HCT116 (cell line): ENCODE results near the gene SCAF8. TPM values are rescaled to one million over a fixed set of nuclear protein-coding genes. Genes with fewer than 3 reads are reported as not detected.
A peak's percentile ranks its signal among the peaks of the same experiment; 100 is the strongest.

ENCODE experiments used
- ATAC-seq: fragments of 200-7000 bp; cut with Tn5 transposase; 2 replicates; pipeline ENCODE4 v1.9.1; 2020; ENCODE audit warnings: mild to moderate bottlenecking, moderate library complexity
- BruUV-seq: library from RNA; stranded (reverse); fragments of 400-500 nt; replicated peaks from 2 replicates; lab custom pipeline; 2021; lab: Mats Ljungman, UMichigan
- CTCF ChIA-PET: fragments of 300-600 bp; sonication (Branson Sonifier 250); formaldehyde crosslinking; loops from one replicate; lab custom pipeline; 2021; ENCODE audit warnings: antibody characterized with exemption; lab: Charles Lee
- POLR2A ChIA-PET: fragments of 300-600, 350-600 bp; sonication (Branson Sonifier 250); formaldehyde crosslinking; loops from one replicate; lab custom pipeline; 2021; ENCODE audit warnings: antibody characterized with exemption; lab: Charles Lee
- RAD21 ChIA-PET, 2 experiments: fragments of 300-600 bp; sonication (Branson Sonifier 250); formaldehyde crosslinking; loops; one replicate each; lab custom pipeline; 2023; ENCODE audit warnings: low total read pairs in 2 of 2; ENCODE audit not compliant: uncharacterized antibody in 2 of 2, unreplicated experiment in 2 of 2, low non-redundant PET in 1 of 2; lab: Charles Lee
- DNase-seq: peaks from one replicate; pipeline ENCODE4 v3.0.0-alpha.2; 2010; ENCODE audit warnings: low read depth, low spot score
- H2AFZ ChIP-seq: fragments of 200-600 bp; shearing (Covaris generic), sonication (generic); 2 replicates; pipeline ENCODE4 v1.6.1; 2017; ENCODE audit warnings: low read depth, mixed run types, mixed read lengths, antibody characterized with exemption, low read length; ENCODE audit not compliant: poor library complexity, severe bottlenecking
- H3K27ac ChIP-seq: 2 replicates; pipeline ENCODE4 v1.5.1; 2012; ENCODE audit warnings: low read depth, low read length
- H3K27me3 ChIP-seq: fragments of 200-600 bp; sonication (generic); 2 replicates; pipeline ENCODE4 v1.6.1; 2016; ENCODE audit warnings: mixed run types, low read length, mixed read lengths; ENCODE audit not compliant: insufficient read depth
- H3K36me3 ChIP-seq, 2 experiments: fragments of 200-500 bp in 1 of 2; fragments of 200-600 bp in 1 of 2; sonication (Bioruptor generic) in 1 of 2; sonication (generic) in 1 of 2; 2 replicates each; pipeline versions ENCODE4 v1.5.1 to v1.6.1; 2014 to 2016; ENCODE audit warnings: low read length in 2 of 2, inconsistent platforms in 1 of 2, mixed read lengths in 1 of 2, mixed run types in 1 of 2; ENCODE audit not compliant: insufficient read depth in 2 of 2, control insufficient read depth in 1 of 2
- H3K4me1 ChIP-seq, 2 experiments: fragments of 200-600 bp in 1 of 2; sonication (generic) in 1 of 2; 2 replicates each; pipeline versions ENCODE4 v1.5.1 to v1.6.1; 2012 to 2017; ENCODE audit warnings: low read length in 2 of 2, inconsistent platforms in 1 of 2, mild to moderate bottlenecking in 1 of 2, mixed read lengths in 1 of 2, mixed run types in 1 of 2, moderate library complexity in 1 of 2; ENCODE audit not compliant: insufficient read depth in 2 of 2, control insufficient read depth in 1 of 2
- H3K4me2 ChIP-seq: fragments of 200-600 bp; sonication (generic); 2 replicates; pipeline ENCODE4 v1.6.1; 2017; ENCODE audit warnings: mixed run types, low read length, mixed read lengths
- H3K4me3 ChIP-seq, 2 experiments: fragments of 200-600 bp in 1 of 2; sonication (generic) in 1 of 2; replicated peaks in 1 of 2; 2 replicates each; pipeline ENCODE4 v1.5.1; 2011 to 2016; ENCODE audit warnings: low read length in 2 of 2, control low read depth in 1 of 2, low read depth in 1 of 2, mild to moderate bottlenecking in 1 of 2, mixed read lengths in 1 of 2, mixed run types in 1 of 2
- H3K79me2 ChIP-seq: fragments of 200-600 bp; sonication (generic); 2 replicates; pipeline ENCODE4 v1.6.1; 2017; ENCODE audit warnings: mild to moderate bottlenecking, mixed run types, low read length, moderate library complexity, mixed read lengths; ENCODE audit not compliant: insufficient read depth
- H3K9ac ChIP-seq: fragments of 200-600 bp; sonication (generic); 2 replicates; pipeline ENCODE4 v1.6.1; 2016; ENCODE audit warnings: low read length, mixed read lengths
- H3K9me2 ChIP-seq: fragments of 200-600 bp; sonication (generic), shearing (Covaris generic); 2 replicates; pipeline ENCODE4 v1.6.1; 2017; ENCODE audit warnings: mixed run types, mild to moderate bottlenecking, moderate library complexity; ENCODE audit not compliant: insufficient read depth
- H3K9me3 ChIP-seq, 2 experiments: fragments of 200-500 bp in 1 of 2; fragments of 200-600 bp in 1 of 2; sonication (Bioruptor generic) in 1 of 2; sonication (generic) in 1 of 2; 2 replicates each; pipeline ENCODE4 v1.6.1; 2014 to 2017; ENCODE audit warnings: low read length in 2 of 2, mixed read lengths in 2 of 2, inconsistent platforms in 1 of 2, low read depth in 1 of 2, mild to moderate bottlenecking in 1 of 2, mixed run types in 1 of 2, moderate library complexity in 1 of 2; ENCODE audit not compliant: control insufficient read depth in 1 of 2, insufficient read depth in 1 of 2
- H4K20me1 ChIP-seq: fragments of 200-600 bp; sonication (generic), shearing (Covaris generic); 2 replicates; pipeline ENCODE4 v1.6.1; 2017; ENCODE audit warnings: mixed run types, mild to moderate bottlenecking, moderate library complexity; ENCODE audit not compliant: insufficient read depth
- CBX3 ChIP-seq: IDR thresholded peaks from 2 replicates; pipeline ENCODE4 v1.6.1; 2012; ENCODE audit warnings: low read depth
- CEBPB ChIP-seq: IDR thresholded peaks from 2 replicates; pipeline ENCODE4 v1.6.1; 2012; ENCODE audit warnings: low read depth
- EGR1 ChIP-seq: IDR thresholded peaks from 2 replicates; pipeline ENCODE4 v1.6.1; 2012; ENCODE audit warnings: low read depth
- ELF1 ChIP-seq: IDR thresholded peaks from 2 replicates; pipeline ENCODE4 v1.6.1; 2012; ENCODE audit warnings: low read depth, borderline replicate concordance
- EZH2 ChIP-seq: fragments of 200-600 bp; sonication (generic); IDR thresholded peaks from 2 replicates; pipeline ENCODE4 v1.6.1; 2017; ENCODE audit warnings: antibody characterized with exemption, mixed run types
- EZH2phosphoT487 ChIP-seq: fragments of 200-600 bp; IDR thresholded peaks from 2 replicates; pipeline ENCODE4 v1.6.1; 2018; ENCODE audit warnings: antibody characterized with exemption, borderline replicate concordance
- FOSL1 ChIP-seq: IDR thresholded peaks from 2 replicates; pipeline ENCODE4 v1.6.1; 2012; ENCODE audit warnings: low read depth
- POLR2A ChIP-seq: IDR thresholded peaks from 2 replicates; pipeline ENCODE4 v1.7.0; 2011; ENCODE audit warnings: borderline replicate concordance; ENCODE audit not compliant: insufficient read depth, insufficient read length; ENCODE audit errors: extremely low read depth
- POLR2AphosphoS5 ChIP-seq: IDR thresholded peaks from 2 replicates; pipeline ENCODE4 v1.6.1; 2011; ENCODE audit warnings: mild to moderate bottlenecking, low read depth, low read length, moderate library complexity
- RAD21 ChIP-seq: IDR thresholded peaks from 2 replicates; pipeline ENCODE4 v1.6.1; 2012; ENCODE audit warnings: low read depth, mild to moderate bottlenecking
- SRF ChIP-seq: IDR thresholded peaks from 2 replicates; pipeline ENCODE4 v1.6.1; 2012; ENCODE audit warnings: low read depth
- ZBTB33 ChIP-seq: IDR thresholded peaks from 2 replicates; pipeline ENCODE4 v1.6.1; 2011; ENCODE audit warnings: mild to moderate bottlenecking, low read length, moderate library complexity; ENCODE audit not compliant: insufficient replicate concordance; ENCODE audit errors: extremely low read depth
- intact Hi-C: fragments of 100-400 bp; cut with micrococcal nuclease; formaldehyde crosslinking; loops from 2 replicates; pipeline ENCODE4 v1.10.0; 2022
- total RNA-seq: library from RNA; stranded (reverse); gene quantifications from one replicate; pipeline ENCODE4 v1.2.1, GENCODE V29; 2021; ENCODE audit not compliant: unreplicated experiment
- TF ChIP-seq, protein P1 (sequence below): IDR thresholded peaks from 2 replicates; pipeline ENCODE4 v1.6.1; 2012; ENCODE audit warnings: low read depth

SCAF8 gene
- total RNA-seq, 1 experiment from 2014 or later: 34.6 TPM

DNA sequence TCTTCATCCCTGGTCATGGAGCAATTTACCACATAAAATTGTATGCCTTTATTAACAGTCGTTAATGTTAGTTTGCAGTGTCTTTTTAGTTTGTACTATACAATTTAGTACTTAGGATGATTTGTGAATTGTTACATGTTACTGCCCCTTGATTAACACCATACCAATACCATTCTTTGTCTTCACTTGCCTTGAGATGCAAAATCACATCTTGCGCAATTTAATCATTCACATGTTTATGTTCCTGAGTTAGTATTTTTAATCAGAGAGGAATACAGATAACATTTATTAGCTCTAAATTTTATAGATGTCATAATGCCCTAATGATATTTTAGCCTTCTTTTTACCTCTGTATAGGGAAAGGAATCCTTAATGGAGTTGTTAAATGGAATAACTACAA is 114.1 kb downstream of the SCAF8 start:
- Histone ChIP-seq H2AFZ (no peak overlapping the region), H3K9me3 (no peaks in the 10 kb centered on the region), H3K79me2 (peaks cover 89% of the 10 kb centered on the region), H3K4me1 (no peaks in the 10 kb centered on the region), H3K9me2 (no peaks in the 10 kb centered on the region), H3K4me2 (no peak overlapping the region), H3K9ac (no peak overlapping the region), H3K36me3 (no peaks in the 10 kb centered on the region), H3K27me3 (no peaks in the 10 kb centered on the region), H3K4me3 (no peak overlapping the region), H3K27ac (no peak overlapping the region), H4K20me1 (peaks cover 11% of the 10 kb centered on the region; the same call in 1 of the 2 replicates)
- DNase-seq (no peak), ATAC-seq (no peak)
- TF ChIP-seq CEBPB: 0 out of 2 replicates have a peak, but pooled peaks have one; percentile 22
- no peak for TF ChIP-seq RAD21
- ChIA-PET POLR2A (no interaction called here), CTCF (no interaction called here), RAD21 (no interaction called here)
- no TSS peak for BruUV-seq
- intact Hi-C loops: no loop called here

- no peak overlapping the region for H3K27ac ChIP-seq
- peaks cover 6% of the 10 kb centered on the region; the same call in 1 of the 2 replicates for H4K20me1 ChIP-seq
- H3K9me2 ChIP-seq: no peaks in the 10 kb centered on the region
- no peak overlapping the region for H3K4me2 ChIP-seq
- no TSS peak for BruUV-seq
- RAD21 ChIA-PET: no interaction called here
- H2AFZ ChIP-seq: no peak overlapping the region
- no peak overlapping the region for H3K4me3 ChIP-seq
- intact Hi-C loops: no loop called here
- H3K27me3 ChIP-seq: no peaks in the 10 kb centered on the region
- H3K9me3 ChIP-seq: no peaks in the 10 kb centered on the region
- peaks cover 86% of the 10 kb centered on the region for H3K79me2 ChIP-seq
- no peaks in the 10 kb centered on the region for H3K4me1 ChIP-seq
- TF ChIP-seq RAD21 (no peak), ELF1 (no peak), EGR1 (no peak), SRF (no peak), EZH2 (no peak), ZBTB33 (no peak), POLR2AphosphoS5 (no peak), CBX3 (no peak), POLR2A (no peak), FOSL1 (no peak), EZH2phosphoT487 (no peak)
- TF ChIP-seq, protein P1, sequence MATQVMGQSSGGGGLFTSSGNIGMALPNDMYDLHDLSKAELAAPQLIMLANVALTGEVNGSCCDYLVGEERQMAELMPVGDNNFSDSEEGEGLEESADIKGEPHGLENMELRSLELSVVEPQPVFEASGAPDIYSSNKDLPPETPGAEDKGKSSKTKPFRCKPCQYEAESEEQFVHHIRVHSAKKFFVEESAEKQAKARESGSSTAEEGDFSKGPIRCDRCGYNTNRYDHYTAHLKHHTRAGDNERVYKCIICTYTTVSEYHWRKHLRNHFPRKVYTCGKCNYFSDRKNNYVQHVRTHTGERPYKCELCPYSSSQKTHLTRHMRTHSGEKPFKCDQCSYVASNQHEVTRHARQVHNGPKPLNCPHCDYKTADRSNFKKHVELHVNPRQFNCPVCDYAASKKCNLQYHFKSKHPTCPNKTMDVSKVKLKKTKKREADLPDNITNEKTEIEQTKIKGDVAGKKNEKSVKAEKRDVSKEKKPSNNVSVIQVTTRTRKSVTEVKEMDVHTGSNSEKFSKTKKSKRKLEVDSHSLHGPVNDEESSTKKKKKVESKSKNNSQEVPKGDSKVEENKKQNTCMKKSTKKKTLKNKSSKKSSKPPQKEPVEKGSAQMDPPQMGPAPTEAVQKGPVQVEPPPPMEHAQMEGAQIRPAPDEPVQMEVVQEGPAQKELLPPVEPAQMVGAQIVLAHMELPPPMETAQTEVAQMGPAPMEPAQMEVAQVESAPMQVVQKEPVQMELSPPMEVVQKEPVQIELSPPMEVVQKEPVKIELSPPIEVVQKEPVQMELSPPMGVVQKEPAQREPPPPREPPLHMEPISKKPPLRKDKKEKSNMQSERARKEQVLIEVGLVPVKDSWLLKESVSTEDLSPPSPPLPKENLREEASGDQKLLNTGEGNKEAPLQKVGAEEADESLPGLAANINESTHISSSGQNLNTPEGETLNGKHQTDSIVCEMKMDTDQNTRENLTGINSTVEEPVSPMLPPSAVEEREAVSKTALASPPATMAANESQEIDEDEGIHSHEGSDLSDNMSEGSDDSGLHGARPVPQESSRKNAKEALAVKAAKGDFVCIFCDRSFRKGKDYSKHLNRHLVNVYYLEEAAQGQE: no peak
- ATAC-seq (no peak), DNase-seq (no peak)
- no peaks in the 10 kb centered on the region for H3K36me3 ChIP-seq
- CTCF ChIA-PET: interaction anchor here (1.0 kb wide), 1 partner anchor 20 kb away, joined by 4 read pairs; no protein-coding TSS in a partner anchor
- H3K9ac ChIP-seq: no peak overlapping the region
- POLR2A ChIA-PET: no interaction called here
Observed at GRCh38 chr6:154848580-154848979, 115.4 kb downstream of the SCAF8 start.
